ENCODE data around the gene GABRB2. TPM values are rescaled to one million over a fixed set of nuclear protein-coding genes. Genes with fewer than 3 reads are reported as not detected.

Gene GABRB2
- total RNA-seq, 1 experiment from 2014 or later: not detected

GRCh38 chr5:161483721-161484120 lies 62.8 kb downstream of the GABRB2 start:
- no TSS peak for BruUV-seq (replicated peaks)
- no peaks in the 10 kb centered on the region for H3K9me2 ChIP-seq (ENCODE audit: insufficient read depth)
- ChIA-PET POLR2A (no interaction called here), CTCF (no interaction called here), RAD21 (ENCODE audit: low non-redundant PET in 1 of 2, low total read pairs in 2 of 2, uncharacterized antibody in 2 of 2, unreplicated experiment in 2 of 2) (no interaction called here)
- DNase-seq (ENCODE audit: low read depth, low spot score) (no peak), ATAC-seq (no peak)
- no peaks in the 10 kb centered on the region for H3K36me3 ChIP-seq (ENCODE audit: control insufficient read depth in 1 of 2, insufficient read depth in 2 of 2, low read length in 2 of 2)
- no peak overlapping the region for H3K4me3 ChIP-seq (replicated peaks in 1 of 2; ENCODE audit: low read depth in 1 of 2, low read length in 2 of 2)
- H4K20me1 ChIP-seq (ENCODE audit: insufficient read depth): no peaks in the 10 kb centered on the region
- no peak overlapping the region for H3K27ac ChIP-seq (ENCODE audit: low read depth, low read length)
- intact Hi-C loops (cut with micrococcal nuclease): no loop called here
- no peak overlapping the region for H3K9ac ChIP-seq (ENCODE audit: low read length)
- no peaks in the 10 kb centered on the region for H3K27me3 ChIP-seq (ENCODE audit: insufficient read depth, low read length)
- no peak overlapping the region for H2AFZ ChIP-seq (ENCODE audit: low read depth, low read length, poor library complexity, severe bottlenecking)
- H3K4me2 ChIP-seq (ENCODE audit: low read length): no peak overlapping the region
- H3K4me1 ChIP-seq (ENCODE audit: control insufficient read depth in 1 of 2, insufficient read depth in 2 of 2, low read length in 2 of 2): no peaks in the 10 kb centered on the region
- TF ChIP-seq TCF7L2 (IDR thresholded peaks at IDR 0.05; ENCODE audit: borderline replicate concordance, extremely low read depth, insufficient read depth, insufficient read length) (no peak), POLR2AphosphoS5 (IDR thresholded peaks at IDR 0.05; ENCODE audit: low read depth, low read length) (no peak), YY1 (IDR thresholded peaks at IDR 0.05; ENCODE audit: extremely low read depth, insufficient replicate concordance, low read depth, low read length) (no peak), SIN3A (IDR thresholded peaks at IDR 0.05; ENCODE audit: low read depth) (no peak), FOSL1 (IDR thresholded peaks at IDR 0.05; ENCODE audit: low read depth) (no peak), CTCF (IDR thresholded peaks at IDR 0.05 in 2 of 3, conservative IDR thresholded peaks at IDR 0.05 in 1 of 3; ENCODE audit: borderline replicate concordance in 1 of 3, insufficient read depth in 1 of 3, low read depth in 2 of 3, low read length in 2 of 3) (no peak), CBX3 (IDR thresholded peaks at IDR 0.05; ENCODE audit: low read depth) (no peak), JUND (IDR thresholded peaks at IDR 0.05) (no peak), ZNF274 (IDR thresholded peaks at IDR 0.05; ENCODE audit: low read depth, low read length) (no peak), SP1 (IDR thresholded peaks at IDR 0.05; ENCODE audit: low read depth) (no peak), SRF (IDR thresholded peaks at IDR 0.05; ENCODE audit: low read depth) (no peak), RAD21 (IDR thresholded peaks at IDR 0.05; ENCODE audit: low read depth) (no peak), EZH2phosphoT487 (IDR thresholded peaks at IDR 0.05; ENCODE audit: borderline replicate concordance) (no peak), CEBPB (IDR thresholded peaks at IDR 0.05; ENCODE audit: low read depth) (no peak), EZH2 (IDR thresholded peaks at IDR 0.05) (no peak), POLR2A (IDR thresholded peaks at IDR 0.05; ENCODE audit: borderline replicate concordance, extremely low read depth, insufficient read depth, insufficient read length) (no peak), REST (IDR thresholded peaks at IDR 0.05; ENCODE audit: low read depth) (no peak)
- H3K79me2 ChIP-seq (ENCODE audit: insufficient read depth, low read length): no peaks in the 10 kb centered on the region
- peaks cover 0 to 10% of the 10 kb centered on the region in 2 experiments; a peak in 2 of 4 replicates for H3K9me3 ChIP-seq (ENCODE audit: control insufficient read depth in 1 of 2, insufficient read depth in 1 of 2, low read depth in 1 of 2, low read length in 2 of 2)
